WERI-Rb-1 (cell line): ENCODE measurements around the gene MUS81.
"Not testable (repeated sequence)": the region's sequence is repeated elsewhere in the genome, so short reads cannot be mapped to it uniquely, and the experiment has no call there.

Source experiments
- DNase-seq: peaks from one replicate; pipeline ENCODE4 v3.0.0-alpha.2; 2020
- H3K27ac ChIP-seq: fragments of 250-450 bp; sonication (Bioruptor Pico); 2 replicates; pipeline ENCODE4 v1.5.1; 2020; ENCODE audit warnings: mild to moderate bottlenecking, moderate library complexity
- H3K27me3 ChIP-seq: fragments of 250-450 bp; sonication (Bioruptor Pico); 2 replicates; pipeline ENCODE4 v1.5.1; 2021; ENCODE audit warnings: mild to moderate bottlenecking, low read depth, moderate library complexity; ENCODE audit not compliant: insufficient read depth, severe bottlenecking
- H3K36me3 ChIP-seq: fragments of 250-450 bp; sonication (Bioruptor Pico); 2 replicates; pipeline ENCODE4 v1.5.1; 2020; ENCODE audit warnings: mild to moderate bottlenecking, moderate library complexity
- H3K4me3 ChIP-seq: 2 replicates; pipeline ENCODE4 v1.5.1; 2011; ENCODE audit warnings: low read depth, mild to moderate bottlenecking, control low read depth, low read length
- H3K9me3 ChIP-seq: fragments of 250-450 bp; sonication (Bioruptor Pico); 2 replicates; pipeline ENCODE4 v1.5.1; 2021; ENCODE audit warnings: mild to moderate bottlenecking, moderate library complexity; ENCODE audit not compliant: severe bottlenecking
- TF ChIP-seq, protein P1 (sequence below): IDR thresholded peaks from 2 replicates; pipeline ENCODE4 v1.5.1; 2011; ENCODE audit warnings: low read depth, mild to moderate bottlenecking, control low read depth, inconsistent platforms, low read length

MUS81 gene

DNA sequence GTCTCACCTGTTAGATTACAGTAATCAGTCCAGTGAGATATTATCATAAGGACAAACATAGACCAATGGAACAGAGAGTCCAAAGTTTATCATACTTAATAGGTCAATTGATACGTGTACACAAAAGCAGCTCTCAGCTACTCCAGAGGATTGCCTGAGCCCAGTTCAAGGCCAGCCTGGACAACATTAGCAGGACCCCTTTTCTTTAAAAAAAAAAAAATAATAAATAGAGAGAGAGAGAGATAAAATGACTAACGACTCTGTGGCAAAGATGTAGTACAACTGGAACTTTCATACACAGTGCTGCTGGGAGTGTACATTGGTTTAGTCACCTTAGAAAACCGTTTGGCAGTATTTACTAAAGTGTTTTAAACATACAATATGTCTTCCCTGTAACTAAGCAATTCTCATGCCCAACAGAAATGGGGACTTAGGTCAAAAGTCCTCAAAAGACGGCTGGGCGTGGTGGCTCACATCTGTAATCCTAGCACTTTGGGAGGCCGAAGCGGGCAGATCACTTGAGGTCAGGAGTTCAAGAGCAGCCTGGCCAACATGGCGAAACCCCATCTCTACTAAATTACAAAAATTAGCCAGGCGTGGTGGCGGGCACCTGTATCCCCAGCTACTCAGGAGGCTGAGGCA is 15.9 kb upstream of the MUS81 start:
- TF ChIP-seq, protein P1, sequence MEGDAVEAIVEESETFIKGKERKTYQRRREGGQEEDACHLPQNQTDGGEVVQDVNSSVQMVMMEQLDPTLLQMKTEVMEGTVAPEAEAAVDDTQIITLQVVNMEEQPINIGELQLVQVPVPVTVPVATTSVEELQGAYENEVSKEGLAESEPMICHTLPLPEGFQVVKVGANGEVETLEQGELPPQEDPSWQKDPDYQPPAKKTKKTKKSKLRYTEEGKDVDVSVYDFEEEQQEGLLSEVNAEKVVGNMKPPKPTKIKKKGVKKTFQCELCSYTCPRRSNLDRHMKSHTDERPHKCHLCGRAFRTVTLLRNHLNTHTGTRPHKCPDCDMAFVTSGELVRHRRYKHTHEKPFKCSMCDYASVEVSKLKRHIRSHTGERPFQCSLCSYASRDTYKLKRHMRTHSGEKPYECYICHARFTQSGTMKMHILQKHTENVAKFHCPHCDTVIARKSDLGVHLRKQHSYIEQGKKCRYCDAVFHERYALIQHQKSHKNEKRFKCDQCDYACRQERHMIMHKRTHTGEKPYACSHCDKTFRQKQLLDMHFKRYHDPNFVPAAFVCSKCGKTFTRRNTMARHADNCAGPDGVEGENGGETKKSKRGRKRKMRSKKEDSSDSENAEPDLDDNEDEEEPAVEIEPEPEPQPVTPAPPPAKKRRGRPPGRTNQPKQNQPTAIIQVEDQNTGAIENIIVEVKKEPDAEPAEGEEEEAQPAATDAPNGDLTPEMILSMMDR = no peak
- DNase-seq = no peak
- H3K4me3 ChIP-seq = no peak overlapping the region
- no peaks in the 10 kb centered on the region for H3K27me3 ChIP-seq
- H3K27ac ChIP-seq = no peak overlapping the region
- no peaks in the 10 kb centered on the region for H3K36me3 ChIP-seq
- H3K9me3 ChIP-seq = no peaks in the 10 kb centered on the region

DNA sequence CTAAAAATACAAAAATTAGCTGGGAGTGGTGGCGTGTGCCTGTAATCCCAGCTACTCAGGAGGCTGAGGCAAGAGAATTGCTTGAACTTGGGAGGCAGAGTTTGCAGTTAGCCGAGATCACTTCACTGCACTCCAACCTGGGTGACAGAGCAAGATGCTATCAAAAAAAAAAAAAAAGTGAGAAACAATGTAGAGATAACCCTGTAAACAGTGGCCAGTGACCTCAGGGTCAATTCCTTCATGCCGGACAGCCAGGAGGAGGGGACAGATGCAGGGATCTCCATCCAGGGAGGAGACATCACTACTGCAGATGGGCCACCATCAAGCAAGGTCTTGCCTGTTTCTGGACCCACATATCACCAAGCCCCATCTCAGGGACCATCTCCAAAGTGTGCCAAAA is 12.5 kb upstream of the MUS81 start:
- H3K27ac ChIP-seq = no peak overlapping the region
- TF ChIP-seq, protein P1 = no peak
- no peaks in the 10 kb centered on the region for H3K27me3 ChIP-seq

DNA sequence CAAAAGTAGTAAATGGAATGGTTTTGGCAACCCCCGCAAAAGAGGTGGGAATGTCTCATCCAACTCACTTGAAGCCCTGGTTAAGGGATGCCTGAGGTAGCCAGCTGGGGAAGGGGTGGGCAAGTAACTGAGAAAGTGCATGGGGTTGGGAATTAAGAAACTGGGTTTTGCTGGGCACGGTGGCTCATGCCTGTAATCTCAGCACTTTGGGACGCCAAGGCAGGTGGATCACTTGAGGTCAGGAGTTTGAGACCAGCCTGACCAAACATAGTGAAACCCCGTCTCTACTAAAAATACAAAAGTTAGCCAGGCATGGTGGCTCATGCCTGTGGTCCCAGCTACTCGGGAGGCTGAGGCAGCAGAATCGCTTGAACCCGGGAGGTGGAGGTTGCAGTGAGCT is 11.5 kb upstream of the MUS81 start:
- peaks cover 29% of the 10 kb centered on the region for H3K36me3 ChIP-seq
- H3K9me3 ChIP-seq, H3K27ac ChIP-seq, H3K27me3 ChIP-seq, DNase-seq, H3K4me3 ChIP-seq: not testable (repeated sequence)

More for the DNA sequence above, 12.5 kb upstream of the MUS81 start:
- no peak overlapping the region for H3K4me3 ChIP-seq
- peaks cover 5% of the 10 kb centered on the region for H3K9me3 ChIP-seq
- H3K36me3 ChIP-seq = peaks cover 20% of the 10 kb centered on the region
- DNase-seq = no peak

DNA sequence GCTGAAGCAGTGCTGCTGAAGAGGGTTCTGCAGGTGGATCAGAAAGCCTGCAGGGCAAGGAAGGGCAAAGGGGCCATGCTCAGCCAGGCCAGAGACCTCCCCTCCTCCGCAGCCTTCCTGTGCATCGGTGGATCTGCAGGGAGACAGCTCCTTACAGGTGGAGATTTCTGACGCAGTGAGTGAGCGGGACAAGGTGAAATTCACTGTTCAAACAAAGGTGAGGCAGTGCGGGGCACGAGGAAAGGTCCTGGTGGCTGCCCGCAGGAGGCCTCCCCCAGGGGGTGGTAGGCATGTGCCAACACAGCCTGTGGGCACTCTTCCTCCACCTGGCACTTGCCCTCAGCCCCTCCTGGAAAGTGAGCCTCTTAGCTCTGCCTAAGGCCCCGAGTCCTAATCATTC is 10.9 kb upstream of the MUS81 start:
- Histone ChIP-seq H3K36me3 (peaks cover 36% of the 10 kb centered on the region), H3K27ac (no peak overlapping the region), H3K9me3 (peaks cover 5% of the 10 kb centered on the region), H3K27me3 (no peaks in the 10 kb centered on the region), H3K4me3 (no peak overlapping the region)
- DNase-seq = peak; percentile 6
- TF ChIP-seq, protein P1 = no peak

DNA sequence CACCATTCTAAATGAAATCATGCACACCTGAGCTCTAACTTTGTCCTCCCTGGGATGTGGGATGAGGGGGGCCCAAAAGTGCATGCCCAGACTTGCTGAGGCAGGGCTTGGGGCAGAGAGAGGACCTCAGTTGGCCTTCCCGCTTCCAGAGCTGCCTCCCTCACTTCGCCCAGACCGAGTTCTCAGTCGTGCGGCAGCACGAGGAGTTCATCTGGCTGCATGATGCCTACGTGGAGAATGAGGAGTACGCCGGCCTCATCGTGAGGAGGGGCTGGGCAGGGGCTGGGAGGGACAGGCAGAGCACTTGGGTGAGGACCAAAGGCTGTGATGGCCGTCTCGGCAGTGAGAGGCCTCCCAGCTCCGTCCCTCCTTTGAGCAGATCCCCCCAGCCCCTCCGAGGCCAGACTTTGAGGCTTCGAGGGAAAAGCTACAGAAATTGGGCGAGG is 10.4 kb upstream of the MUS81 start:
- Histone ChIP-seq H3K36me3 (peaks cover 40% of the 10 kb centered on the region), H3K27ac (no peak overlapping the region), H3K4me3 (no peak overlapping the region), H3K9me3 (peaks cover 5% of the 10 kb centered on the region), H3K27me3 (no peaks in the 10 kb centered on the region)
- DNase-seq = peak; percentile 10
- TF ChIP-seq, protein P1 = no peak

DNA sequence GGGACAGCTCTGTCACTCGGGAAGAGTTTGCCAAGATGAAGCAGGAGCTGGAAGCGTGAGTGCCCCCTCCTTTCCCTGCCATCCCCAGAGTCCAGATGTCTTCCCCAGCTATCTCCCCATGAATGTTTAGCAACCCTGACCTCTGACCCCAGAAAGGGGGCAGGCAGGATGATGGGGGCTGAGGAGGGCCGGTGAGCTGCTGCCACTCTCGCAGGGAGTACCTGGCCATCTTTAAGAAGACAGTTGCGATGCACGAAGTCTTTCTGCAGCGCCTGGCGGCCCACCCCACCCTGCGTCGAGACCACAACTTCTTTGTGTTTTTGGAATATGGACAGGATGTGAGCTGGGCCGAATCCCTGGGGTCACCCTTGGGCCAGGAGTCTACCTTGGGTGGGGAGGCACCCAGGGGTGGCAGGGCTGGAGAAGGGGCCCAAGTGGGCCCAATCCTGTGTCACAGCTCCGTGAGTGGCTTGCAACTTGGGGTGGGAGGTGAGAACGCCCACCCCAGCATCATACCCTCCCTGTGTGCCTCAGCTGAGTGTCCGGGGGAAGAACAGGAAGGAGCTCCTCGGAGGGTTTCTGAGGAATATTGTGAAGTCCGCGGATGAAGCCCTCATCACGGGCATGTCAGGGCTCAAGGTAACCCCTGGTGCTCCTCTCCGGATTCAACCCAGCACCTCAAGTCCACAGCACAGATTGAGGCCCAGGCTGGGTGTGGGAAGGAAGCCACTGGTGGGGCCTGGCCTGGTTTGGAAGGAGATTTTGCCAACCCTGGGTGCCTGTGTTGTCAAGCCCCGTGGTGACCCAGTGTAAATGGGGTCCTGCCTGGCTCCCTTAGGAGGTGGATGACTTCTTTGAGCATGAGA is 9.8 kb upstream of the MUS81 start:
- DNase-seq = no peak
- H3K27me3 ChIP-seq = no peaks in the 10 kb centered on the region
- no peak overlapping the region for H3K27ac ChIP-seq
- H3K9me3 ChIP-seq = peaks cover 5% of the 10 kb centered on the region
- TF ChIP-seq, protein P1 = no peak
- peaks cover 46% of the 10 kb centered on the region for H3K36me3 ChIP-seq
- no peak overlapping the region for H3K4me3 ChIP-seq
